HEK293 (cell line): ENCODE data around the gene CHRNE.

Experiments used
- CTCF ChIA-PET: fragments of 350-600 bp; formaldehyde crosslinking; extraction: SDS; loops from one replicate; lab custom pipeline; 2021; ENCODE audit warnings: antibody characterized with exemption; lab: Yijun Ruan, JAX
- POLR2A ChIA-PET: fragments of 300-600 bp; formaldehyde crosslinking; extraction: SDS; loops from one replicate; lab custom pipeline; 2020; ENCODE audit warnings: antibody characterized with exemption, inconsistent platforms; lab: Yijun Ruan, JAX
- H3K27ac ChIP-seq: fragments of 200-500 bp; sonication (Bioruptor generic); 2 replicates; pipeline ENCODE4 v1.5.1; 2014; ENCODE audit warnings: low read depth, low read length, control low read depth, inconsistent platforms; ENCODE audit errors: extremely low read depth
- H3K36me3 ChIP-seq, 2 experiments: fragments of 200-500 bp in 1 of 2; sonication (Bioruptor generic) in 1 of 2; 1 replicate in 1 of 2; 2 replicates in 1 of 2; pipeline ENCODE4 v1.5.1; 2014 to 2017; ENCODE audit warnings: inconsistent platforms in 2 of 2, low read length in 2 of 2; ENCODE audit not compliant: control insufficient read depth in 2 of 2, insufficient read depth in 1 of 2
- H3K4me1 ChIP-seq: fragments of 200-500 bp; sonication (Bioruptor generic); 2 replicates; pipeline ENCODE4 v1.5.1; 2014; ENCODE audit warnings: mild to moderate bottlenecking, low read length, inconsistent platforms; ENCODE audit not compliant: control insufficient read depth, insufficient read depth
- H3K4me3 ChIP-seq: 2 replicates; pipeline ENCODE4 v1.5.1; 2011; ENCODE audit warnings: low read depth, mild to moderate bottlenecking, control low read depth, low read length, moderate library complexity
- H3K9me3 ChIP-seq: fragments of 200-500 bp; sonication (Bioruptor generic); 2 replicates; pipeline ENCODE4 v1.5.1; 2014; ENCODE audit warnings: low read depth, low read length, inconsistent platforms; ENCODE audit not compliant: control insufficient read depth, insufficient read depth
- BCL6B ChIP-seq: fragments of 450-650 bp; formaldehyde crosslinking; IDR thresholded peaks from 2 replicates; pipeline ENCODE4 v1.5.1; 2017; ENCODE audit warnings: missing biosample characterization, missing genetic modification characterization
- CTCF ChIP-seq: fragments of 450-650 bp; formaldehyde crosslinking; IDR thresholded peaks from 2 replicates; pipeline ENCODE4 v1.5.1; 2016; ENCODE audit warnings: missing biosample characterization, missing genetic modification characterization
- EGR2 ChIP-seq: fragments of 450-650 bp; formaldehyde crosslinking; IDR thresholded peaks from 2 replicates; pipeline ENCODE4 v1.5.1; 2016; ENCODE audit warnings: low read depth, missing biosample characterization, missing genetic modification characterization
- HOXC10 ChIP-seq: sonication (generic); formaldehyde crosslinking; IDR thresholded peaks from 2 replicates; pipeline ENCODE4 v1.8.1; 2023; ENCODE audit warnings: mild to moderate bottlenecking, missing genetic modification reagents
- TCF7L2 ChIP-seq: IDR thresholded peaks from 2 replicates; pipeline ENCODE4 v1.6.1; 2011; ENCODE audit warnings: low read depth, mild to moderate bottlenecking, inconsistent platforms, low read length, moderate library complexity, borderline replicate concordance
- ZBTB6 ChIP-seq: fragments of 450-650 bp; formaldehyde crosslinking; IDR thresholded peaks from 2 replicates; pipeline ENCODE4 v1.5.1; 2017; ENCODE audit warnings: missing biosample characterization, missing genetic modification characterization
- ZFHX2 ChIP-seq: fragments of 450-650 bp; formaldehyde crosslinking; conservative IDR thresholded peaks from 2 replicates; pipeline ENCODE4 v1.5.1; 2016; ENCODE audit warnings: missing biosample characterization, missing genetic modification characterization
- ZNF10 ChIP-seq: fragments of 450-650 bp; formaldehyde crosslinking; IDR thresholded peaks from 2 replicates; pipeline ENCODE4 v1.5.1; 2017; ENCODE audit warnings: missing biosample characterization, missing genetic modification characterization
- ZNF398 ChIP-seq: fragments of 450-650 bp; formaldehyde crosslinking; IDR thresholded peaks from 2 replicates; pipeline ENCODE4 v1.5.1; 2017; ENCODE audit warnings: missing biosample characterization, missing genetic modification characterization
- ZNF521 ChIP-seq: fragments of 450-650 bp; formaldehyde crosslinking; IDR thresholded peaks from 2 replicates; pipeline ENCODE4 v1.5.1; 2017; ENCODE audit warnings: missing biosample characterization, mild to moderate bottlenecking, missing genetic modification characterization
- ZNF529 ChIP-seq: fragments of 450-650 bp; formaldehyde crosslinking; IDR thresholded peaks from 2 replicates; pipeline ENCODE4 v1.5.1; 2017; ENCODE audit warnings: missing genetic modification characterization, missing biosample characterization; ENCODE audit not compliant: insufficient replicate concordance
- ZNF544 ChIP-seq: fragments of 450-650 bp; formaldehyde crosslinking; IDR thresholded peaks from 2 replicates; pipeline ENCODE4 v1.5.0; 2017; ENCODE audit warnings: missing biosample characterization, missing genetic modification characterization
- ZNF549 ChIP-seq: fragments of 450-650 bp; IDR thresholded peaks from 2 replicates; pipeline ENCODE4 v1.5.1; 2018; ENCODE audit warnings: missing biosample characterization, missing genetic modification characterization, mild to moderate bottlenecking, inconsistent platforms, moderate library complexity
- ZNF600 ChIP-seq: fragments of 450-650 bp; formaldehyde crosslinking; IDR thresholded peaks from 2 replicates; pipeline ENCODE4 v1.5.1; 2016; ENCODE audit warnings: missing biosample characterization, missing genetic modification characterization
- ZNF658 ChIP-seq: fragments of 450-650 bp; formaldehyde crosslinking; IDR thresholded peaks from 2 replicates; pipeline ENCODE4; 2016; ENCODE audit warnings: missing biosample characterization, missing genetic modification characterization
- ZNF660 ChIP-seq: fragments of 450-650 bp; IDR thresholded peaks from 2 replicates; pipeline ENCODE4 v1.5.1; 2018; ENCODE audit warnings: missing biosample characterization, mild to moderate bottlenecking, missing genetic modification characterization
- ZNF777 ChIP-seq: fragments of 450-650 bp; formaldehyde crosslinking; IDR thresholded peaks from 2 replicates; pipeline ENCODE4 v1.5.1; 2017; ENCODE audit warnings: missing biosample characterization, missing genetic modification characterization, borderline replicate concordance

The CHRNE gene

GRCh38 chr17:4920351-4921048, 17.6 kb upstream of the CHRNE start:
- no peak for TF ChIP-seq ZNF549
- no peak for TF ChIP-seq ZNF777
- peak; percentile 71 for TF ChIP-seq ZFHX2 (tag by site-specific recombination)
- no peak for TF ChIP-seq ZNF521
- TF ChIP-seq ZNF600, result 0 out of 2 replicates have a peak, but pooled peaks have one; percentile 5
- peak; percentile 77 for TF ChIP-seq ZNF10 (tag by site-specific recombination)
- TF ChIP-seq ZNF529, result no peak
- peak; percentile 59 for TF ChIP-seq EGR2 (tag by site-specific recombination)
- TF ChIP-seq TCF7L2, result no peak
- no peak overlapping the region for H3K4me3 ChIP-seq
- no peak overlapping the region for H3K27ac ChIP-seq
- no peaks in the 10 kb centered on the region for H3K4me1 ChIP-seq
- H3K36me3 ChIP-seq, result no peaks in the 10 kb centered on the region; a peak in 1 of 3 replicates
- CTCF ChIA-PET, result interaction anchor here (0.6 to 2.4 kb wide), 6 partner anchors 8 to 429 kb away, joined by 3 to 14 read pairs (median 4); partner anchors contain the start of genes RNF167 and SLC25A11
- H3K9me3 ChIP-seq, result no peaks in the 10 kb centered on the region
- POLR2A ChIA-PET, result interaction anchor here (0.7 to 1.4 kb wide), 3 partner anchors 15 to 30 kb away, joined by 3 read pairs; partner anchors contain the start of genes ENO3, RNF167 and SLC25A11

- H3K27ac ChIP-seq, result no peak overlapping the region
- no peaks in the 10 kb centered on the region for H3K9me3 ChIP-seq
- no peaks in the 10 kb centered on the region; a peak in 1 of 3 replicates for H3K36me3 ChIP-seq
- POLR2A ChIA-PET, result interaction anchor here (0.7 to 1.4 kb wide), 4 partner anchors 14 to 31 kb away, joined by 3 read pairs; partner anchors contain the start of genes ENO3, RNF167 and SLC25A11
- no peaks in the 10 kb centered on the region for H3K4me1 ChIP-seq
- no peak overlapping the region for H3K4me3 ChIP-seq
- CTCF ChIA-PET, result interaction anchor here (0.8 to 2.4 kb wide), 3 partner anchors 10 to 21 kb away, joined by 3 to 14 read pairs (median 3); partner anchors contain the start of genes CHRNE, RNF167 and SLC25A11
- no peak for TF ChIP-seq CTCF (tag by site-specific recombination)
- no peak for TF ChIP-seq HOXC10
- no peak for TF ChIP-seq ZNF398
- TF ChIP-seq ZBTB6 (tag by site-specific recombination), result no peak
- TF ChIP-seq BCL6B, result no peak
- no peak for TF ChIP-seq ZNF658 (tag by site-specific recombination)
- no peak for TF ChIP-seq ZNF660
- TF ChIP-seq ZNF544 (tag by site-specific recombination), result no peak
Measured at GRCh38 chr17:4919511-4920047, 16.7 kb upstream of the CHRNE start.
